DOHH2 (cell line): ENCODE results near the gene UBE4B.

Experiments
- H3F3A ChIP-seq: fragments of 200-600 bp; sonication (generic), shearing (Covaris generic); 2 replicates; pipeline ENCODE4 v1.6.0; 2016; ENCODE audit warnings: antibody characterized with exemption, mild to moderate bottlenecking; ENCODE audit not compliant: control insufficient read depth, insufficient read depth
- H3K27ac ChIP-seq: fragments of 200-600 bp; sonication (generic); 2 replicates; pipeline ENCODE4 v1.5.1; 2014; ENCODE audit warnings: low read depth, mild to moderate bottlenecking, low read length, moderate library complexity
- H3K27me3 ChIP-seq: fragments of 200-600 bp; sonication (generic); 2 replicates; pipeline ENCODE4 v1.6.1; 2014; ENCODE audit warnings: mild to moderate bottlenecking, low read length, mixed read lengths; ENCODE audit not compliant: control insufficient read depth
- H3K36me3 ChIP-seq: fragments of 200-600 bp; sonication (generic); 2 replicates; pipeline ENCODE4 v1.6.1; 2014; ENCODE audit warnings: mild to moderate bottlenecking, low read length, moderate library complexity, mixed read lengths; ENCODE audit not compliant: control insufficient read depth
- H3K4me1 ChIP-seq: fragments of 200-600 bp; sonication (generic); 2 replicates; pipeline ENCODE4 v1.6.1; 2014; ENCODE audit warnings: mild to moderate bottlenecking, low read length, mixed read lengths; ENCODE audit not compliant: control insufficient read depth
- H3K4me2 ChIP-seq: fragments of 200-600 bp; sonication (generic); 2 replicates; pipeline ENCODE4 v1.6.0; 2014; ENCODE audit warnings: mild to moderate bottlenecking, low read length, moderate library complexity
- H3K4me3 ChIP-seq: fragments of 200-600 bp; sonication (generic); 2 replicates; pipeline ENCODE4 v1.5.1; 2014; ENCODE audit warnings: mild to moderate bottlenecking, low read length, mixed read lengths
- H3K79me2 ChIP-seq: fragments of 200-600 bp; sonication (generic); 2 replicates; pipeline ENCODE4 v1.6.1; 2014; ENCODE audit warnings: mild to moderate bottlenecking, low read length, mixed read lengths; ENCODE audit not compliant: control insufficient read depth
- H3K9me2 ChIP-seq: fragments of 200-600 bp; sonication (generic); replicated peaks from 2 replicates; pipeline ENCODE4 v1.6.1; 2014; ENCODE audit warnings: mild to moderate bottlenecking, low read length, mixed read lengths; ENCODE audit not compliant: control insufficient read depth
- H3K9me3 ChIP-seq: fragments of 200-600 bp; sonication (generic); 2 replicates; pipeline ENCODE4 v1.6.1; 2014; ENCODE audit warnings: antibody characterized with exemption, low read length, mixed read lengths; ENCODE audit not compliant: control insufficient read depth, insufficient read depth
- H4K20me1 ChIP-seq: fragments of 200-600 bp; sonication (generic); 2 replicates; pipeline ENCODE4 v1.6.0; 2014; ENCODE audit warnings: low read depth, mild to moderate bottlenecking, antibody characterized with exemption, low read length, moderate library complexity; ENCODE audit not compliant: control insufficient read depth, insufficient read depth
- CTCF ChIP-seq: fragments of 200-600 bp; sonication (generic); IDR thresholded peaks from one replicate; pipeline ENCODE4 v1.5.1; 2014; ENCODE audit warnings: antibody characterized with exemption, mild to moderate bottlenecking, low read depth, low read length; ENCODE audit not compliant: poor library complexity, severe bottlenecking
- EZH2phosphoT487 ChIP-seq: fragments of 200-600 bp; sonication (generic); IDR thresholded peaks from 2 replicates; pipeline ENCODE4 v1.6.1; 2017; ENCODE audit warnings: borderline replicate concordance, mild to moderate bottlenecking, antibody characterized with exemption, low read length, moderate library complexity, mixed read lengths

UBE4B gene

GRCh38 chr1:10178597-10179405 lies 146.0 kb downstream of the UBE4B start:
- TF ChIP-seq CTCF (no peak), EZH2phosphoT487 (no peak)
- Histone ChIP-seq H3K9me3 (no peaks in the 10 kb centered on the region), H3K4me3 (no peak overlapping the region), H3F3A (no peaks in the 10 kb centered on the region; the same call in 1 of the 2 replicates), H3K36me3 (no peaks in the 10 kb centered on the region; the same call in 1 of the 2 replicates), H3K9me2 (no peaks in the 10 kb centered on the region), H3K27ac (no peak overlapping the region), H3K27me3 (no peaks in the 10 kb centered on the region), H3K4me2 (no peak overlapping the region), H4K20me1 (no peaks in the 10 kb centered on the region), H3K79me2 (no peaks in the 10 kb centered on the region), H3K4me1 (no peaks in the 10 kb centered on the region)

GRCh38 chr1:10179406-10180091 lies 146.8 kb downstream of the UBE4B start:
- H3K36me3 ChIP-seq, result no peaks in the 10 kb centered on the region; the same call in 1 of the 2 replicates

GRCh38 chr1:10181154-10181553 lies 148.4 kb downstream of the UBE4B start:
- Histone ChIP-seq H3K9me3 (no peaks in the 10 kb centered on the region), H3K27ac (no peak overlapping the region), H3K4me1 (no peaks in the 10 kb centered on the region), H4K20me1 (no peaks in the 10 kb centered on the region), H3K36me3 (no peaks in the 10 kb centered on the region; the same call in 1 of the 2 replicates), H3F3A (no peaks in the 10 kb centered on the region; the same call in 1 of the 2 replicates), H3K4me2 (no peak overlapping the region), H3K27me3 (no peaks in the 10 kb centered on the region), H3K9me2 (no peaks in the 10 kb centered on the region), H3K79me2 (no peaks in the 10 kb centered on the region), H3K4me3 (no peak overlapping the region)
- TF ChIP-seq EZH2phosphoT487 (no peak), CTCF (no peak)

More at GRCh38 chr1:10179406-10180091, 146.8 kb downstream of the UBE4B start:
- Histone ChIP-seq H4K20me1 (no peaks in the 10 kb centered on the region), H3K9me3 (no peaks in the 10 kb centered on the region), H3K4me3 (no peak overlapping the region), H3K27ac (no peak overlapping the region), H3K9me2 (no peaks in the 10 kb centered on the region), H3K4me1 (no peaks in the 10 kb centered on the region), H3K27me3 (no peaks in the 10 kb centered on the region), H3F3A (no peaks in the 10 kb centered on the region; the same call in 1 of the 2 replicates), H3K4me2 (no peak overlapping the region), H3K79me2 (no peaks in the 10 kb centered on the region)
- TF ChIP-seq EZH2phosphoT487, result no peak
- TF ChIP-seq CTCF, result no peak
